Body of pancreas (tissue), 4 donors: Measurements from ENCODE around the gene ROBO1.

Source experiments
- CTCF ChIP-seq, 7 experiments: fragments of 450-650 bp in 4 of 7; fragments of 200-600 bp in 3 of 7; sonication (generic) in 3 of 7; IDR thresholded peaks; one replicate each; pipeline ENCODE4 v1.5.1; 2016 to 2019; ENCODE audit warnings: antibody characterized with exemption in 7 of 7
- POLR2A ChIP-seq, 3 donors: fragments of 450-650 bp; IDR thresholded peaks; one replicate each; pipeline ENCODE4 v1.6.1; 2016; ENCODE audit warnings: antibody characterized with exemption in 3 of 3, mild to moderate bottlenecking in 2 of 3

- TF ChIP-seq CTCF (IDR thresholded peaks at IDR 0.05) (no peak), POLR2A (IDR thresholded peaks at IDR 0.05) (no peak)
These were observed 97.6 kb downstream of the ROBO1 start for GRCh38 chr3:79670178-79670577.
